Left ventricle myocardium inferior (tissue), 1 donor: ENCODE data around the gene ZNF474. TPM values are rescaled to one million over a fixed set of nuclear protein-coding genes. Genes with fewer than 3 reads are reported as not detected.

Experiments used
- DNase-seq: peaks from one replicate; pipeline ENCODE4 v3.0.0-alpha.2; 2020
- H3K27ac ChIP-seq: fragments of 200-600 bp; replicated peaks from 2 replicates; pipeline ENCODE4 v1.8.0; 2021
- H3K27me3 ChIP-seq: fragments of 200-600 bp; 2 replicates; pipeline ENCODE4 v1.8.0; 2021; ENCODE audit warnings: low read depth
- H3K36me3 ChIP-seq: fragments of 200-600 bp; 2 replicates; pipeline ENCODE4 v1.8.0; 2021
- H3K4me1 ChIP-seq: fragments of 200-600 bp; 2 replicates; pipeline ENCODE4 v1.8.0; 2021
- H3K4me3 ChIP-seq: fragments of 200-600 bp; 2 replicates; pipeline ENCODE4 v1.8.0; 2021; ENCODE audit warnings: mild to moderate bottlenecking, moderate library complexity
- H3K9me3 ChIP-seq: fragments of 200-600 bp; replicated peaks from 2 replicates; pipeline ENCODE4 v1.8.0; 2021
- CTCF ChIP-seq: fragments of 200-600 bp; IDR thresholded peaks from 2 replicates; pipeline ENCODE4 v1.8.0; 2021; ENCODE audit warnings: antibody characterized with exemption, mild to moderate bottlenecking, borderline replicate concordance
- intact Hi-C: fragments of 100-400 bp; cut with micrococcal nuclease; formaldehyde crosslinking; loops from one replicate; pipeline ENCODE4 v1.11.0; 2022
- long read RNA-seq: library from polyadenylated mRNA; unstranded; transcript quantifications from one replicate; pipeline ENCODE4 v2.0.0, GENCODE V29; 2021
- total RNA-seq: library from RNA; stranded (reverse); fragmentation: NEBNext Ultra II Directional; extraction: Animal tissue kit (Norgen Biotek cat#: 25700); gene quantifications from one replicate; pipeline ENCODE4 v1.2.1, GENCODE V29; 2021
- donor health status: DM: no; HTN: yes; CAD: no; lungs with severe emphysema.

The ZNF474 gene
- total RNA-seq, result not detected
- long read RNA-seq, result 0 reads

- H3K27ac ChIP-seq, result no peak within 1 kb of the TSS
- peaks cover 4% of the 10 kb centered on the region for H3K4me1 ChIP-seq
- H3K4me3 ChIP-seq, result no peak within 1 kb of the TSS
- intact Hi-C loops, result no loop called here
- no peak for TF ChIP-seq CTCF
- no peaks in the 10 kb centered on the region for H3K36me3 ChIP-seq
- no peaks in the 10 kb centered on the region for H3K9me3 ChIP-seq
- H3K27me3 ChIP-seq, result no peaks in the 10 kb centered on the region
- no peak for DNase-seq
These were observed at the start of gene ZNF474 for GRCh38 chr5:122129306-122129705. ZNF474 (plus strand) TSS chr5:122129546; CDS start chr5:122151991, 22,445 bp downstream.

- no peaks in the 10 kb centered on the region for H3K36me3 ChIP-seq
- no peak overlapping the region for H3K4me3 ChIP-seq
- intact Hi-C loops, result no loop called here
- peaks cover 23% of the 10 kb centered on the region for H3K4me1 ChIP-seq
- no peak for TF ChIP-seq CTCF
- H3K27ac ChIP-seq, result no peak overlapping the region
- no peak for DNase-seq
- peaks cover 30% of the 10 kb centered on the region for H3K27me3 ChIP-seq
- H3K9me3 ChIP-seq, result no peaks in the 10 kb centered on the region
These were observed 47.8 kb upstream of the ZNF474 start for GRCh38 chr5:122081541-122081940.

- Histone ChIP-seq H3K9me3 (no peaks in the 10 kb centered on the region), H3K27me3 (peaks cover 10% of the 10 kb centered on the region), H3K36me3 (no peaks in the 10 kb centered on the region), H3K4me1 (peaks cover 3% of the 10 kb centered on the region), H3K4me3 (no peak overlapping the region), H3K27ac (no peak overlapping the region)
- no peak for DNase-seq
- intact Hi-C loops, result no loop called here
- no peak for TF ChIP-seq CTCF
These were observed 45.8 kb upstream of the ZNF474 start for GRCh38 chr5:122083535-122083934.

GRCh38 chr5:122085041-122085440 lies 44.3 kb upstream of the ZNF474 start:
- DNase-seq, result no peak
- no peaks in the 10 kb centered on the region for H3K36me3 ChIP-seq
- H3K27me3 ChIP-seq, result no peaks in the 10 kb centered on the region
- no peaks in the 10 kb centered on the region for H3K9me3 ChIP-seq
- no peak overlapping the region for H3K27ac ChIP-seq
- TF ChIP-seq CTCF, result no peak
- H3K4me1 ChIP-seq, result no peaks in the 10 kb centered on the region
- intact Hi-C loops, result no loop called here
- H3K4me3 ChIP-seq, result no peak overlapping the region

- peak overlapping the region; percentile 58 for H3K27ac ChIP-seq
- H3K4me3 ChIP-seq, result no peak overlapping the region
- intact Hi-C loops, result no loop called here
- no peak for DNase-seq
- H3K36me3 ChIP-seq, result no peaks in the 10 kb centered on the region
- H3K4me1 ChIP-seq, result no peaks in the 10 kb centered on the region
- H3K27me3 ChIP-seq, result peaks cover 10% of the 10 kb centered on the region
- no peaks in the 10 kb centered on the region for H3K9me3 ChIP-seq
- no peak for TF ChIP-seq CTCF
These were observed 40.0 kb upstream of the ZNF474 start for GRCh38 chr5:122089096-122090013.
